ENCODE data around the gene ZNF787. TPM values are rescaled to one million over a fixed set of nuclear protein-coding genes. Genes with fewer than 3 reads are reported as not detected.
"Not testable (repeated sequence)": the region's sequence is repeated elsewhere in the genome, so short reads cannot be mapped to it uniquely, and the experiment has no call there.

The ZNF787 gene
- total RNA-seq, 4 donors from 2014 or later = 3.3 to 32.1 (median 21.5) TPM; not detected in 1

- no peak overlapping the region for H3K27ac ChIP-seq
- H3K36me3 ChIP-seq = no peaks in the 10 kb centered on the region
- no peak for DNase-seq
- TF ChIP-seq, protein P1, sequence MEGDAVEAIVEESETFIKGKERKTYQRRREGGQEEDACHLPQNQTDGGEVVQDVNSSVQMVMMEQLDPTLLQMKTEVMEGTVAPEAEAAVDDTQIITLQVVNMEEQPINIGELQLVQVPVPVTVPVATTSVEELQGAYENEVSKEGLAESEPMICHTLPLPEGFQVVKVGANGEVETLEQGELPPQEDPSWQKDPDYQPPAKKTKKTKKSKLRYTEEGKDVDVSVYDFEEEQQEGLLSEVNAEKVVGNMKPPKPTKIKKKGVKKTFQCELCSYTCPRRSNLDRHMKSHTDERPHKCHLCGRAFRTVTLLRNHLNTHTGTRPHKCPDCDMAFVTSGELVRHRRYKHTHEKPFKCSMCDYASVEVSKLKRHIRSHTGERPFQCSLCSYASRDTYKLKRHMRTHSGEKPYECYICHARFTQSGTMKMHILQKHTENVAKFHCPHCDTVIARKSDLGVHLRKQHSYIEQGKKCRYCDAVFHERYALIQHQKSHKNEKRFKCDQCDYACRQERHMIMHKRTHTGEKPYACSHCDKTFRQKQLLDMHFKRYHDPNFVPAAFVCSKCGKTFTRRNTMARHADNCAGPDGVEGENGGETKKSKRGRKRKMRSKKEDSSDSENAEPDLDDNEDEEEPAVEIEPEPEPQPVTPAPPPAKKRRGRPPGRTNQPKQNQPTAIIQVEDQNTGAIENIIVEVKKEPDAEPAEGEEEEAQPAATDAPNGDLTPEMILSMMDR (IDR thresholded peaks at IDR 0.05) = no peak
- no peak for TF ChIP-seq POLR2A (IDR thresholded peaks at IDR 0.05)
- H3K9me3 ChIP-seq = no peaks in the 10 kb centered on the region
- intact Hi-C loops (cut with DNase I; ENCODE audit: low total_unique reads) = no loop called here
- H3K27me3 ChIP-seq = no peaks in the 10 kb centered on the region
- H3K4me3 ChIP-seq = no peak overlapping the region
- no peaks in the 10 kb centered on the region for H3K4me1 ChIP-seq
Measured at GRCh38 chr19:56099638-56100539, 21.2 kb downstream of the ZNF787 start.

DNA sequence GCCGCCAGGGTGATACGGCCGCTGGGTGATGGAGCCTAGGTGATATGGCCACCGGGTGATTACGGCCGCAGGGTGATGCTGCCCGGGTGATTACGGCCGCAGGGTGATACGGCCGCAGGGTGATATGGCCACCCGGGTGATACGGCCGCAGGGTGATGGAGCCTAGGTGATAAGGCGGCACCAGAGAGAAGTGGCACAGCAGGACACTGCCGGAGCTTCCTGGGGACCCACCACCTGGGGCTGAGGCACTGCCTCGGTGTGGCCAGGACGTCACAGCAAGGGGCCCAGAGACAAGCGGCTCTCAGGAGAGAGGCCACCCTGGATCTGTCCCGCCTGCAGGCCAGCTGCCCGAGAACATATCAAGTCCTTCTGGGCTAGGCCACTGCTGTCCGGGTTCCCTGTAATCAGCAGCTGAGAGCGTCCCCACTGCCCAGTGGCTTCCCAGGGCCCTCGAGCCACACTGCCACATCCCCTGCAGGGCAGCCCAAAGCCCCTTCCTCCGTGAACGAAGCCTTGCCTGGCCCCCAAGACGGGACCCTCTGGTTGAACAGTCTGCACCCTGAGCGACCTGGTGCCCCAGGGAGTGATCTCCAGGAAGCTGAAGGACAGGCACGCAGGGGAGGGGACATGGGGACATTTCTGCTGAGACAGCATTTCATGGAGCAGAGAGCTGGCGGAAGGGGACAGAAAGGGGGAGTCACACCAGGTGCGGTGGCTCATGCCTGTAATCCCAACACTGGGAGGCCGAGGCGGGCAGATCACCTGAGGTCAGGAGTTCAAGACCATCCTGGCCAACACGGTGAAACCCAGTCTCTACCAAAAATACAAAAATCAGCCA, 22.1 kb downstream of the ZNF787 start:
- TF ChIP-seq, protein P1 (IDR thresholded peaks at IDR 0.05) = no peak
- TF ChIP-seq POLR2A (IDR thresholded peaks at IDR 0.05) = no peak
- Histone ChIP-seq H3K9me3 (no peaks in the 10 kb centered on the region), H3K27me3 (no peaks in the 10 kb centered on the region), H3K4me1 (no peaks in the 10 kb centered on the region), H3K27ac (no peak overlapping the region), H3K4me3 (no peak overlapping the region), H3K36me3 (no peaks in the 10 kb centered on the region)
- intact Hi-C loops (cut with DNase I; ENCODE audit: low total_unique reads) = no loop called here
- DNase-seq = no peak

DNA sequence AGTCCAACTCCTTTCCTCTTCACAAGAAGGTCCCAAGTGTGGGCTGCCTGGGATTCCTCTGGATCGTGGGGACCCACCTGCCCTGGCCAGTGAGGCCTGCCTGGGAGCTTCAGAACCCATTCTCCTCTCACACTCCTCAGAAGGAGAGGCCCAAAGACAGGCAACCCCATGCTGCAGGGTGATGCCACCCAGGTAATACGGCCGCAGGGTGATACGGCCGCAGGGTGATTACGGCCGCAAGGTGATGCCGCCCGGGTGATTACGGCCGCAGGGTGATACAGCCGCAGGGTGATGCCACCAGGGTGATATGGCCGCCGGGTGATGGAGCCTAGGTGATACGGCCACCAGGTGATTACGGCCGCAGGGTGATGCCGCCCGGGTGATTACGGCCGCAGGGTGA, 22.9 kb downstream of the ZNF787 start:
- intact Hi-C loops (cut with DNase I; ENCODE audit: low total_unique reads); H3K4me1 ChIP-seq; DNase-seq; H3K27me3 ChIP-seq; H3K4me3 ChIP-seq; H3K27ac ChIP-seq; H3K9me3 ChIP-seq; H3K36me3 ChIP-seq: not testable (repeated sequence)

DNA sequence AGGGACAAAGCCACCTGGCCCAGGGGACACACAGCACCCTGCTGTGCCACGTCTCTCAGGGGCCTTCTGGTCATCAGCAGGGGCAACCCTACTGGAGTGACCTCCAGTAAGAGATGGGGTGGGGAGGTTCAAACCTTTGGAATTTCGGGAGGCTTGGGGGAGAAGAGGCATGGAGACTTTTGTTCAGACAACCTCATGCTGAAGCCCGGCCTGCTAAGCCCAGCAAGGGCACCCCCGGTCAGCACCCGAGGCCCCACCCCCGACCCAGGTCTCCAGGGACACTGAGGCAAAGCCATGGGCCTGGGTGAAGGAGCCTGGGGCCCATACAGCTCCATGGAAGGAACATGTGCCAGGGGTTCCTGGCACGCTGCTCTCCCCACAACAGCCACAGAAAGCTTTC, 23.3 kb downstream of the ZNF787 start:
- H3K36me3 ChIP-seq = no peaks in the 10 kb centered on the region
- intact Hi-C loops (cut with DNase I; ENCODE audit: low total_unique reads) = no loop called here
- no peaks in the 10 kb centered on the region for H3K9me3 ChIP-seq
- H3K27me3 ChIP-seq = no peaks in the 10 kb centered on the region
- no peak overlapping the region for H3K27ac ChIP-seq
- H3K4me3 ChIP-seq = no peak overlapping the region
- no peak for DNase-seq
- H3K4me1 ChIP-seq = no peaks in the 10 kb centered on the region
- no peak for TF ChIP-seq POLR2A (IDR thresholded peaks at IDR 0.05)
- TF ChIP-seq, protein P1 (IDR thresholded peaks at IDR 0.05) = no peak

DNA sequence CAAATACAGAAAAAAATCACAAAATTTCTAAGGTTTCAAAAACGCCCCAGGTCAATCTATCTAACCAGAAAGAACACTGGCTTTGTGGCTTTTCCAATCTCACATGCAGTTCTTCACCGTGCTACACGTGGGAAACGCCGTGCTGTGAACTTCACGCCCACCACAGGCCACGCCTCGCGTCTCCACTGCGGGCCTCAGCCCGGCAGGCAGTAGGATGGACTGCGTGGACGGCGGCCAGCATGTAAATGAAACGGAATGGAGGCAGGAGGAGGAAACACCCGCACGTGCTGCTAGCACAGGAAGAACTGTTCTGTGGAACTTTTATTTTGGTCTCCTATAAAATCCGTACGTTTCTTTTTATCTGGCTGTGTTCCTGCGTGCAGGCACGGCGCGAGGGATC, 23.8 kb downstream of the ZNF787 start:
- no peaks in the 10 kb centered on the region for H3K36me3 ChIP-seq
- H3K27me3 ChIP-seq = no peaks in the 10 kb centered on the region
- H3K4me1 ChIP-seq = no peaks in the 10 kb centered on the region
- no peak for DNase-seq
- H3K9me3 ChIP-seq = no peaks in the 10 kb centered on the region
- TF ChIP-seq, protein P1 (IDR thresholded peaks at IDR 0.05) = no peak
- no peak for TF ChIP-seq POLR2A (IDR thresholded peaks at IDR 0.05)
- intact Hi-C loops (cut with DNase I; ENCODE audit: low total_unique reads) = no loop called here
- H3K27ac ChIP-seq = no peak overlapping the region
- no peak overlapping the region for H3K4me3 ChIP-seq
